GM21390 (cell line): ENCODE data around the gene ABCC12.

Experiments
- ATAC-seq: cut with Tn5 transposase; IDR thresholded peaks from one replicate; pipeline ENCODE4 v1.9.1; 2021; ENCODE audit not compliant: unreplicated experiment

The ABCC12 gene

GRCh38 chr16:48133455-48134211, 22.2 kb downstream of the ABCC12 start:
- no peak for ATAC-seq

DNA sequence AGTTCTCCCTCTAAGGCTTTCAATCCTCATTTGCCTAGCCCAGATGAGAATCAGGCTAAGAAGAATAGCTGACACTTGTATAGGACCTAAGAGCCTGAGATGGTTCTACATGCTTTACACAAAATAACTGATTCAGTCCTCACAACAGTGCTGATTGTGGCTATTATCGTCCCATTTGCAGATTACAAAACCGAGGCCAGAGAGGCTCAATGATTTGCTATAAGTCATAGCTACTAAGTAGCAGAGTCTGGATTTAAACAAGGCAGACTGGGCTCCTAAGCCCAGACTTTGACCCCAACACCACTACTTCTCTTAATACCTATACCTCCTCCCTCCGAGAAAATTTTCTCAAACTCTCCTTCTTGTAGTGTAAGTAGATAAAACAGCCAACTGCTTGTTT, 23.1 kb downstream of the ABCC12 start:
- ATAC-seq: no peak

- no peak for ATAC-seq
These were observed 24.4 kb downstream of the ABCC12 start for GRCh38 chr16:48131201-48131935.

DNA sequence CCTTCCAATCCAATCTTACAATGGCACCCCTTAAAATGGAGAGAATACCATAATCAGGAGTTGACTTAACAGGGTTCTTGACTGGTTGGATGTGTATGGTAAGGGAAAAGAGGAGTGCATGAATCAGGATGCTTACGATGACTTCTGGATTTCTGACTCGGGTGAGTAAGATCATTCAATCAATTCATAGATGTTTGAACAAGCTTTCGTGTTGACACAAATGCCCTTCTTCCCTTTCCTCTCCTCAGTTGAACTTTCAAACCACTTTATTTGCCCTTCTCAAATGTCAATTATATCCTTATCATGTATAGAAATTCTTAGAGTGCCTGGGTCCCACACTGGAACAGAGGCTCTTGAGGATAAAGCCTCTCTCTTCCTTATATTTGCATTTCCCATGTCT, 25.9 kb downstream of the ABCC12 start:
- no peak for ATAC-seq

GRCh38 chr16:48128769-48129168, 27.0 kb downstream of the ABCC12 start:
- ATAC-seq: no peak

DNA sequence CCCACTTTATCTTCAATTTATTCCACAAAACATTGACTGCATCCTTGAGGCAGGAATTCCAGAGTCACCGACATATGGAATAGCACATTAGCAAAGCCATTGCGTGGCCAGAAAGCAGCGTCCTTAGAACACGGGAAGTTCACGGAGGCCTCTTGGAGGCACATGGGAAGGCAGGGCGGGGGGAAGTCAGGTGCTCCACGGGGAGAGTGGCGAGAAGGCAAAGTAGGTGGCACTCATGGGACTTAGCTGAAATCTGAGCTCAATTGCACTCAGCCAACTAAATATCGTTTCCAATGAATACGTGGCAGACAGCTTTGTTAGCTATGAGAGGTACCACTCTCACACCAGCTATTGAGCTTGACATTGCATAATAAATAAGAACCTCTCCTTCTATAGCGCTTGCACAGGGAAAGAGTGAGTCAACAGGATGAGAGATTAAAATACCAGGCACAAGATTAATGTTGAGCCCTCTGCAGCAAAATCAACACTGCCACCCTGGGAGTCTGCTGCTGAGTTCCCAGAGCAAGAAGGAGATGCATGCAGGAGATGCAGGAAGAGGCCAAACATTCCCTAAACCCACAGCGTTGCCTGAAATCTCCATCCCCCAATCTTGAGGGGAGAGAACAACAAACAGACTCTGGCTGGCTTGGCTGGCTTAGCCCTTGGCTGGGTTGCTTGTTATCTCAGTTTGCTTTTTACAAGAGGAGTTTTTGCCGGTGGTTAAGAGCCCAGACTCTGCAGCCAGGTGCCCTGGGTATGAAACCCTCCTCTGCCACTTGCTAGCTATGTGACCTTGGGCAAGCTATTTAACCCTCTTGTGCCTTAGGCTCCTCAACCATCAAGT, 28.8 kb downstream of the ABCC12 start:
- no peak for ATAC-seq

DNA sequence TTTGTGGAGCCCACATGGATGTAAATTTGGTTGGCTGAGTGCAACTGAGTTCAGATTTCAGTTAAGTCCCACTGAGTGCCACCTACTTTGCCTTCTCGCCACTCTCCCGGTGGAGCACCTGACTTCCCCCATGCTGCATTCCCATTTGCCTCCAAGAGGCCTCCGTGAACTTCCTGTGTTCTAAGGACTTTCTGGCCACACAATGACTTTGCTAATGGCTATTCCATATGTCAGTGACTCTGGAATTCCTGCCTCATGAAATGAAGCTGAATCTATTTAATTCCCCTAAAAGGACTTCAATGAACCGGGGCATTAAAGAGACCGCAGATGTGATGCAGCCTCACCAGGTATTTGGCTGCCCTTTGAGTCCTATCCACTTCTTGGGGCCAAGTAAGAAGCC, 29.9 kb downstream of the ABCC12 start:
- ATAC-seq: no peak

DNA sequence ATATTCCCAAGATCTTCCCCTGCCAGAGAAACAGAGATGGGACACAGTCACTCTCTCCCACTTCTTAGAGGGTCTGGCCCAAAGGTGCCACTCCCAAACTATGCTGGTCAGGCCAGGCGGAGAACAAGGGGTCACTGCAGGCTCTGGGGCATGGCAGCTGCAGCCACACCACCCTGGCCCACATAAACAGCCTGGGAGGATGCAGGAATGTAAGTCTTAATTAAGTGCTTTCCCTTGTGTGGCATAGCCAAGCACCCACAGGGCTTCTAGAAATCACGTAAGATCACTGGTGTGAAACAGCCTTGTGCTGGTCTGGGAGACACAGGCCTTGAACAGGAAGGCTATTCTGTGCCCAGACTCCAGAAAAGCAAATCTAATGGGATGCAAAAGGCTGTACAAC, 31.5 kb downstream of the ABCC12 start:
- no peak for ATAC-seq

DNA sequence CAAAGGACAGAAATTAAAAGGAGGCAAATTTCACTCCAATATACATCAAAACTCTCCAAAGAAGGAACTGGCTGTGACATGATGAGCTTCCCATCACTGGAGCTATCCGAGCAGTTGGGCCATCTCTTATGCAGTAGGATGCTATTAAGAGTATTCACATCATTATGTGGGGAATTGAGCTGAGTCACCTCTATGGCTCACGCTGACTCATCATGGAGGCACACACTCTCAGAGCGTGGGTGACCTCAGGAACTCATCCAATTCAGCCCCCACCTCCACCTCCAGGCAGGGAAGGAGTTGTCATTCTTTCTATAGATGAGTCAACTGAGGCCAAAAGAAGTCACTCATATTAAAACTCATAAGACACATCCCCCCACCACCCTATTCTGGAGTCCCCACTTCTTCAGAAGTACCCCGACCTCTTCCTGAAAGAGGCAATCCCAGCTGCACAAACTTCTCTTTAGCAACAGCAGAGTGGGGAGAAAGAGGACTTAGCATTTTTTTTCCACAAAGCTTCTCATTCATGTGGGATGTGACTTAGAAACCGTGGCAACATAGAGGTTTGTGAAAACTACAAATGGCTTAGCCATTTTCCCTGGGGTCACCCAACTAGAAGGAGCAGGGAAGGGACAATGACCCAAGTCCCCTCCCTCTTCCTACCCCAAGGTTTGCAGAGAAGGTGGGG, 32.5 kb downstream of the ABCC12 start:
- no peak for ATAC-seq

DNA sequence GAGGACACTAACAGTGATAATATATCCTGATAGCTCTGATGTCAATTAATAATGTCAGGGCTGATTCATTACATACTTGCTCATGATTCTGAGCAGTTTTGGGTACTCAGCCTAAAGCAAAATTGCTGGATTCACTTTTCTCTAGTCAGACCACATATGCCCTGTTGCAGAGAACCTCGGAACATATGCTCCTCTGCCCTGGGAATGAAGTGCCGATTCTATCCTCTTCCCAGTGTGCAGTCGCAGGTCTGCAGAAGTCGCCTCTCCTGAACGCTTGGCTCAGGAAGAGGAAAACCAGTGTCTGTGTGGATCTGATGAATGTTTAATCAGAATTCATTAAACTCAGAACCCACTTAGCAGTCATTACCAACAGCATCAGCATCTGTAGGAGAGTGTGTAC, 34.5 kb downstream of the ABCC12 start:
- ATAC-seq: no peak

DNA sequence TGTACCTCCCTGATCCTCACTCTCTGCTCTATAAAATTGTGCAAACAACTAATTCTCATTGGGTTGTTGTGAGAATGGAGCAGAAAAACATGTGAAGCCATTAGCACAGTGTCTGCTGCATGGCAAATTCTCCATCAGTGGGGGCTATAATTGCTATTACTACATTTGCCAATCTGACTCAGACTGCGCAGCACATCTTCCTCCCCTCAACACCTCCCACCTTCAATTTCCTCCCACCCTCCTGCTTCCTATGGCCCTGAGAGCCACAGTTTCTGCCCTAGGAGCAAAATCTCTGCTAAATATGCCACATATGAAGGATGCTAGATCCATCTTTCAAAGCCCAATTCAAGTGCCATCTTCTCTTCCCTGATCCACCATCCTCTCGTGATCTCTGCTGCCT, 37.0 kb downstream of the ABCC12 start:
- ATAC-seq: no peak

DNA sequence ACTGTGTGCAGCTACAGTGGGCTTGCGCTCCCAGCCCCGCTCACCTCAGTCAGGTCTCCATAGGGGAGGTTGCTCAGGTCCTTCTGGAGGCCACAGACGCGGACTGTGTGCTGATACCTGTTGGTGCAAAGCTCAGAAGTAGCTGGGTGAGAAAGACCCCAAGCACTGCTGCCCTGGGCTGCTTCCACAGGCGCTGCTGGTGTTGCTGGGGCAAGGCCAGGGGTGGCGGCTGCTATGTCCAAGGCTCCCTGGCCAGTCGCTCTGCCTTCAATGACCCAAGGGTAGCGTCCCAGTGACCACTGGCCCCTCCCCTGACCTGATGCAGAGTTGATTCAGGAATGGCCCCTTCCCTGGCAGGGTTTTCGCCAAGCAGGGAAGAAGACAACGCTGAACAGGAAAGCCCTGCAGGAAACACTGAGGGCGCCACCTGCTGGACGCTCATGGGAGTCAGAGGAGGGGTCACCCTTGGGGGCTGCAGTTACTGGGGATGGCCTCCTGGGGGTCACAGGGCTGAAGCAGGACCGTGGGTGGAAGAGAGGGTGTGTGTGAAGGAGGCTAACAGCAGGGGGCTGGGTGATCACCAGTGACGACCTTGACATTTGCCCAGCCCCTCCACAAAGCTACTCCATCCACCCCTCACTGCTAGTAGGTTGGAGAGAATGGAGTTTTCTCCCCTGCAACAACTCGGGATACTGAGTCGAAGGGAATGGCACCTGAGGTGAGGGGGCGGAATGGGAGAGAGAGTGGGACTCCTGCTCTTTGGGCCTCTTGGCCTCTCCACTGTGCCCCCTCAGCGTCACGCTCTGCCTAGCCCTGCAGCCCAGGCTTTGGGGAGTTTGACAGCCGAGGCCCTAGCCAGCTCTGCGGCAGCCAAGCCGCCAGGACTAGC, 38.3 kb downstream of the ABCC12 start:
- peak; percentile 75 for ATAC-seq

DNA sequence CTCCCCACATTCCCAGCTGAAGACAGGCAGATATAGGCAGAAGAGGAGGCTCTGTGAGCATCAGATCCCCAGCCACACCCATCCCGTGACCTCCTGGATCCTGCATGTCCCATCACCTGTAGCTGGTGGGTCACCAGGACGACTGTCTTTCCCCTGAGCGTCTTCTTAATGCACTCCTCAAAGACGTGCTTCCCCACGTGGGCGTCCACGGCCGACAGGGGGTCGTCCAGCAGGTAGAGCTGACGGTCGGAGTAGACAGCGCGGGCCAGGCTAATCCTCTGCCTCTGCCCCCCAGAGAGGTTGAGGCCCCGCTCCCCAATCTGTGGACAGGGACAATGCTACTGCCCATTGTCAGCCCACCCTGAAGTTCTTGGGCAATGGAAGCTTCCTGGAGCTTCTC, 40.5 kb downstream of the ABCC12 start:
- no peak for ATAC-seq

- no peak for ATAC-seq
These were observed 41.4 kb downstream of the ABCC12 start for GRCh38 chr16:48114410-48114809.

GRCh38 chr16:48113471-48113870, 42.3 kb downstream of the ABCC12 start:
- ATAC-seq: no peak

DNA sequence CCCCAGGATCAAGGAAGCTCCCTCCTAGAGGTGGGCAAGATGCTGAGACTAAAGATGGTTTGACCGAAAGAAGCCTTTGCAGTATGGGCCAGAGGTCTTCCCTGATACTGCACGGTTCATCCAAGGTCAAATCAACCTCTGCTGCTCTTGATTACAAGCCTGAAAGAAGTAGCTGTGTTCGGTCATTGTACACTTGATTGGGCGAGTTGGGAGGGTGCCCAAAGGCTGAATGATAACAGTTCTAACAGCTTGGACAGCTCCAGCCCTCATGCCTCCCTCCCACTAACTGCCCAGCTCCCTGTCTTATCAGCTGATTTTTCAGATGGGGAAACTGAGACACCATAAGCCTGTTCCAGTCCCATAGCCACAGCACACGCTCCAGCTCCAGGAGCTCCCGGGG, 42.8 kb downstream of the ABCC12 start:
- no peak for ATAC-seq

- ATAC-seq: no peak
These were observed 43.2 kb downstream of the ABCC12 start for GRCh38 chr16:48112600-48112999.

- no peak for ATAC-seq
These were observed 44.8 kb downstream of the ABCC12 start for GRCh38 chr16:48110982-48111381.

DNA sequence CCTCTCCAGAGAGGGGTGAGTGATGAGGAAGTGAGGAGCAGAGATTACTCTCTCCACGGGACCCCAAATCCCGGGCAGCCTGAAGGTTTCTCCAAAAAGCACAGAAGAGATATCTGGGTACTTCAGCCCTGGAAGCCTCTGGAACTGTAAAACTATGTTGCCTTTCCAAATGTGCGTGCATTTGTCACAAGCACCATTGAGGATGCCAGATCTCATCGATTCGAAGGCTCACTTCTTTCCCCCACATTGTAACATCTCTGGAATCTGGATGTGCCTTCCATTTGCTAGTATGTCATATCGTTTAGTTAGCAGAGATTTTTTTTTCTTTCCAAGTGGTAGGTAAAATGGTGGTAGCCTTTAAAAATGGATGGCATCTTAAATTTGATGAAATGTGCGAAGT, 45.8 kb downstream of the ABCC12 start:
- no peak for ATAC-seq

DNA sequence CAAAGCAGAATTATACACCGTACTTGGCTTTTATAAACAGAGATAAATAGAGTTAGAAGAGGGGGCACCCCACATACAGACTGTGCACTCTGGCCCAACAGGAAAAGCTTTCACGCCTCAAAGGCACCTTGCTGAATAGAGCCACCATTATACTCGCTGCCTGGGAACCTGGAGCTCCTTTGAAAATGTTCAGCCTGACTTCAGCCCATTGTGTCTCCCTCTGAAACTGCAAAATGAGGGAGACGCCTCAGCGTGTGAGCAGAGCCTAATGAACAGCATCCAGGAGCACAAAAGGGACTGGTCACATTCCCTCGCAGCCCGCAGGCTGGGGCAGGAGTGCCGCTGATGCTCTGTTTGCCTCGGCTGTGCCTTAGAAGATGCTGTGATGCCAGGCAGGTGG, 46.3 kb downstream of the ABCC12 start:
- ATAC-seq: no peak
